CD14-positive monocyte (primary cell): ENCODE results near the gene GBA3. TPM values are rescaled to one million over a fixed set of nuclear protein-coding genes. Genes with fewer than 3 reads are reported as not detected.

Source experiments
- DNase-seq, 3 donors: peaks; one replicate each; pipeline ENCODE4 v3.0.0-alpha.2; 2011 to 2022
- H2AFZ ChIP-seq: 2 replicates; pipeline ENCODE4 v1.6.0; 2012; ENCODE audit warnings: mild to moderate bottlenecking, low read depth, low read length, inconsistent platforms; ENCODE audit not compliant: insufficient read depth, poor library complexity, severe bottlenecking
- H3K27ac ChIP-seq, 2 donors: 1 replicate in 1 of 2; 2 replicates in 1 of 2; pipeline ENCODE4 v1.5.1; 2012 to 2013; ENCODE audit warnings: low read length in 2 of 2, control low read depth in 1 of 2, inconsistent platforms in 1 of 2, low read depth in 1 of 2, mild to moderate bottlenecking in 1 of 2
- H3K27me3 ChIP-seq, 2 donors: one replicate each; pipeline versions ENCODE4 v1.6.0 to v1.6.1; 2011 to 2013; ENCODE audit warnings: low read length in 2 of 2; ENCODE audit not compliant: control insufficient read depth in 2 of 2, insufficient read depth in 2 of 2
- H3K36me3 ChIP-seq, 2 donors: replicated peaks in 1 of 2; 1 replicate in 1 of 2; 2 replicates in 1 of 2; pipeline versions ENCODE4 v1.5.1 to v1.6.1; 2012 to 2013; ENCODE audit warnings: low read length in 2 of 2, control low read depth in 1 of 2, inconsistent platforms in 1 of 2, mild to moderate bottlenecking in 1 of 2; ENCODE audit not compliant: insufficient read depth in 2 of 2, control insufficient read depth in 1 of 2
- H3K4me1 ChIP-seq, 2 donors: 1 replicate in 1 of 2; 2 replicates in 1 of 2; pipeline versions ENCODE4 v1.5.1 to v1.6.1; 2012 to 2013; ENCODE audit warnings: low read length in 2 of 2, control low read depth in 1 of 2, inconsistent platforms in 1 of 2, mild to moderate bottlenecking in 1 of 2, moderate library complexity in 1 of 2; ENCODE audit not compliant: insufficient read depth in 2 of 2, control insufficient read depth in 1 of 2
- H3K4me2 ChIP-seq: replicated peaks from 2 replicates; pipeline ENCODE3; 2012; ENCODE audit warnings: low read length, moderate library complexity, mild to moderate bottlenecking; ENCODE audit not compliant: poor library complexity, severe bottlenecking; ENCODE audit errors: extremely low read depth
- H3K4me3 ChIP-seq, 3 experiments: fragments of 200-600 bp in 1 of 3; sonication (generic) in 1 of 3; replicated peaks in 1 of 3; 1 replicate in 2 of 3; 2 replicates in 1 of 3; pipeline ENCODE4 v1.5.1; 2011 to 2013; ENCODE audit warnings: low read length in 3 of 3, mild to moderate bottlenecking in 3 of 3, control low read depth in 2 of 3, low read depth in 2 of 3, inconsistent platforms in 1 of 3, moderate library complexity in 1 of 3
- H3K79me2 ChIP-seq: 2 replicates; pipeline ENCODE4 v1.6.0; 2012; ENCODE audit warnings: mild to moderate bottlenecking, control low read depth, inconsistent platforms, low read length, moderate library complexity; ENCODE audit not compliant: insufficient read depth
- H3K9ac ChIP-seq: 2 replicates; pipeline ENCODE4 v1.6.0; 2017; ENCODE audit warnings: low read length, mild to moderate bottlenecking; ENCODE audit not compliant: insufficient read depth, poor library complexity, severe bottlenecking
- H3K9me3 ChIP-seq, 2 donors: replicated peaks in 1 of 2; 1 replicate in 1 of 2; 2 replicates in 1 of 2; pipeline versions ENCODE4 v1.5.1 to v1.6.1; 2012 to 2013; ENCODE audit warnings: low read length in 2 of 2, control low read depth in 1 of 2; ENCODE audit not compliant: control insufficient read depth in 1 of 2, insufficient read depth in 1 of 2
- H4K20me1 ChIP-seq: 2 replicates; pipeline ENCODE4 v1.6.0; 2012; ENCODE audit warnings: mild to moderate bottlenecking, low read length, control low read depth, moderate library complexity; ENCODE audit not compliant: insufficient read depth
- H3K27ac Mint-ChIP-seq, 7 donors: one replicate each; pipeline ENCODE4 v1.8.0; 2020; ENCODE audit warnings: mild to moderate bottlenecking in 7 of 7, mixed read lengths in 7 of 7, moderate library complexity in 6 of 7, inconsistent platforms in 2 of 7
- H3K27me3 Mint-ChIP-seq, 3 donors: one replicate each; pipeline ENCODE4 v1.8.0; 2021 to 2022; ENCODE audit warnings: low read depth in 3 of 3, mild to moderate bottlenecking in 3 of 3, mixed read lengths in 3 of 3, moderate library complexity in 3 of 3, inconsistent platforms in 1 of 3
- H3K36me3 Mint-ChIP-seq, 2 donors: one replicate each; pipeline ENCODE4 v1.8.0; 2020; ENCODE audit warnings: mixed read lengths in 2 of 2, inconsistent platforms in 1 of 2, mild to moderate bottlenecking in 1 of 2
- H3K4me1 Mint-ChIP-seq: one replicate; pipeline ENCODE4 v1.8.0; 2020; ENCODE audit warnings: mild to moderate bottlenecking, mixed read lengths
- H3K4me3 Mint-ChIP-seq, 2 donors: one replicate each; pipeline ENCODE4 v1.8.0; 2020; ENCODE audit warnings: mild to moderate bottlenecking in 2 of 2, mixed read lengths in 2 of 2, moderate library complexity in 1 of 2
- H3K9me3 Mint-ChIP-seq, 7 donors: one replicate each; pipeline ENCODE4 v1.8.0; 2020 to 2022; ENCODE audit warnings: mixed read lengths in 7 of 7, mild to moderate bottlenecking in 6 of 7, moderate library complexity in 6 of 7, inconsistent platforms in 2 of 7
- WGBS: methylation state at CpG from one replicate; pipeline ENCODE4 v1.1.5; 2013; ENCODE audit warnings: missing lambda C conversion rate; ENCODE audit not compliant: insufficient coverage; 5-methylcytosine and 5-hydroxymethylcytosine counted together
- intact Hi-C, 2 donors: fragments of 100-400 bp; cut with micrococcal nuclease; formaldehyde crosslinking; loops; one replicate each; pipeline versions ENCODE4 v1.15.0 to v1.15.1; 2023
- polyA plus RNA-seq, 3 donors: library from polyadenylated mRNA; depleted of rRNA in 1 of 3; unstranded in 2 of 3; stranded (reverse) in 1 of 3; fragments of 300-500 nt in 2 of 3; fragments of >200 nt in 1 of 3; fragmentation: Illumina TruSeq in 2 of 3; gene quantifications; 1 replicate in 2 of 3; 2 replicates in 1 of 3; pipeline ENCODE4 v1.2.3, GENCODE V29; 2012 to 2021
- TF ChIP-seq, protein P1 (sequence below): fragments of 200-600 bp; IDR thresholded peaks from one replicate; pipeline ENCODE4 v1.8.0; 2022; ENCODE audit warnings: antibody characterized with exemption, mild to moderate bottlenecking

GBA3 gene
- polyA plus RNA-seq, 3 donors: not detected

DNA sequence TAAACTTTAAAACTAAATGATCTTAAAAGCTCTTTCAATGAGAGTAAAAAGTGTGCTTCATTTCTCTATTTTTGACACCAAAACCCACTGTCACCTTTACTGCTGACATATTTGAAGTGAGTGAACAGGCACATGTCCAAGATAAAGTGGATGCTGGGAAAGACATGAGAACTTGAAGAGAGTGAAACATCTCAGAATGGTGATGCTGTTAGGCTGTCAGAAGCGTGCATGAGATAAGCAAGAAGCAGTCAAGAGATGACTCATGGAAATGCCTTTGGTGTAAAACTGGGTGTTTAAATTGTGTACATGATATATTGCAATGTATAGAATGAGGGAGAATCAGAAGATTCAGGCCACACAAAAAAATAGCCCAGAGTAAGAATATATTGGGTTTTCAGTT, 21.8 kb upstream of the GBA3 start:
- Mint-ChIP-seq H3K4me1 (peaks cover 10% of the 10 kb centered on the region), H3K4me3 (no peak overlapping the region), H3K36me3 (no peaks in the 10 kb centered on the region), H3K9me3 (peaks cover 0 to 3% (median 0%) of the 10 kb centered on the region in 7 donors), H3K27ac (no peak overlapping the region), H3K27me3 (peaks cover 0 to 2% (median 0%) of the 10 kb centered on the region in 3 donors)
- H2AFZ ChIP-seq: no peak overlapping the region
- peaks cover 0 to 7% of the 10 kb centered on the region in 2 donors for H3K4me1 ChIP-seq
- intact Hi-C loops: no loop called here
- no peaks in the 10 kb centered on the region for H4K20me1 ChIP-seq
- no peak overlapping the region for H3K4me3 ChIP-seq
- H3K27ac ChIP-seq: no peak overlapping the region
- DNase-seq: no peak
- H3K36me3 ChIP-seq: no peaks in the 10 kb centered on the region
- H3K79me2 ChIP-seq: no peaks in the 10 kb centered on the region
- 36% methylated on average over 1 of the region's 1 CpG for WGBS
- TF ChIP-seq, protein P1, sequence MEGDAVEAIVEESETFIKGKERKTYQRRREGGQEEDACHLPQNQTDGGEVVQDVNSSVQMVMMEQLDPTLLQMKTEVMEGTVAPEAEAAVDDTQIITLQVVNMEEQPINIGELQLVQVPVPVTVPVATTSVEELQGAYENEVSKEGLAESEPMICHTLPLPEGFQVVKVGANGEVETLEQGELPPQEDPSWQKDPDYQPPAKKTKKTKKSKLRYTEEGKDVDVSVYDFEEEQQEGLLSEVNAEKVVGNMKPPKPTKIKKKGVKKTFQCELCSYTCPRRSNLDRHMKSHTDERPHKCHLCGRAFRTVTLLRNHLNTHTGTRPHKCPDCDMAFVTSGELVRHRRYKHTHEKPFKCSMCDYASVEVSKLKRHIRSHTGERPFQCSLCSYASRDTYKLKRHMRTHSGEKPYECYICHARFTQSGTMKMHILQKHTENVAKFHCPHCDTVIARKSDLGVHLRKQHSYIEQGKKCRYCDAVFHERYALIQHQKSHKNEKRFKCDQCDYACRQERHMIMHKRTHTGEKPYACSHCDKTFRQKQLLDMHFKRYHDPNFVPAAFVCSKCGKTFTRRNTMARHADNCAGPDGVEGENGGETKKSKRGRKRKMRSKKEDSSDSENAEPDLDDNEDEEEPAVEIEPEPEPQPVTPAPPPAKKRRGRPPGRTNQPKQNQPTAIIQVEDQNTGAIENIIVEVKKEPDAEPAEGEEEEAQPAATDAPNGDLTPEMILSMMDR: no peak
- H3K4me2 ChIP-seq: no peak overlapping the region
- H3K9me3 ChIP-seq: no peaks in the 10 kb centered on the region
- no peaks in the 10 kb centered on the region for H3K27me3 ChIP-seq
- H3K9ac ChIP-seq: no peak overlapping the region

DNA sequence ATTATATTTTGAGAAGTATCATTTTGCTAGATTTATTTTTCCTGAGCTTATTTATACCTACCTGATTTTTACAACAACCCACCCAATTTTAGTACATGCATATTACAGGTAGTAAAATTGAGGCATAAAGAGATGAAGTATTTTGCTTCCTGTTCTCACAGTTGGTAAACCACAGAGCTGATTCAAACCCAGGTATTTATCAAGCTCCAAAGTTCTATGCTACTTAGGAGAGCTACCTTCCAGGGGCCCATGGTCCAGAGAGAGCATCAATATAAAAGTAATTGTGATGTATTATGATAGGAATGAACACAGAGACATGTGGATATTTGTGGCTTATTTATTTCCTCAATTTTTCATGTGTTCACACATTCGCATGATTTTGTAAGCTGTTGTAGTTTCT, 20.2 kb upstream of the GBA3 start:
- Mint-ChIP-seq H3K36me3 (no peaks in the 10 kb centered on the region), H3K9me3 (peaks cover 0 to under 1% (median 0%) of the 10 kb centered on the region in 7 donors), H3K4me1 (peaks cover 10% of the 10 kb centered on the region), H3K27ac (no peak overlapping the region), H3K4me3 (no peak overlapping the region), H3K27me3 (peaks cover 0 to 2% (median 0%) of the 10 kb centered on the region in 3 donors)
- Histone ChIP-seq H3K79me2 (no peaks in the 10 kb centered on the region), H3K36me3 (no peaks in the 10 kb centered on the region), H3K27me3 (no peaks in the 10 kb centered on the region), H3K9me3 (no peaks in the 10 kb centered on the region), H3K4me3 (no peak overlapping the region), H3K9ac (no peak overlapping the region), H3K4me2 (no peak overlapping the region), H3K27ac (no peak overlapping the region), H4K20me1 (no peaks in the 10 kb centered on the region), H3K4me1 (peaks cover 0 to 7% of the 10 kb centered on the region in 2 donors), H2AFZ (no peak overlapping the region)
- intact Hi-C loops: no loop called here
- no CpG with 5 or more reads among the region's 1 CpG for WGBS
- TF ChIP-seq, protein P1: no peak
- DNase-seq: no peak
